ENCODE data around the gene BTBD6. TPM values are rescaled to one million over a fixed set of nuclear protein-coding genes. Genes with fewer than 3 reads are reported as not detected.

BTBD6 gene
- total RNA-seq, 1 donor from 2014 or later, result 36.3 TPM

- H3K27me3 Mint-ChIP-seq (ENCODE audit: unreplicated experiment), result peaks cover 21% of the 10 kb centered on the region
- peaks cover 10% of the 10 kb centered on the region for H3K9me3 Mint-ChIP-seq (ENCODE audit: unreplicated experiment)
- no peaks in the 10 kb centered on the region for H3K36me3 Mint-ChIP-seq (ENCODE audit: unreplicated experiment)
- no peak overlapping the region for H3K27ac Mint-ChIP-seq (ENCODE audit: unreplicated experiment)
- TF ChIP-seq CTCF (IDR thresholded peaks at IDR 0.05; ENCODE audit: partially characterized antibody, unreplicated experiment), result no peak
- no peaks in the 10 kb centered on the region for H3K4me1 Mint-ChIP-seq (ENCODE audit: low read depth, unreplicated experiment)
- H3K4me3 Mint-ChIP-seq (ENCODE audit: unreplicated experiment), result no peak overlapping the region
- DNase-seq, result peak; percentile 19
Measured at GRCh38 chr14:105201156-105201924, 47.0 kb upstream of the BTBD6 start.

GRCh38 chr14:105201925-105202513 is 46.3 kb upstream of the BTBD6 start:
- TF ChIP-seq CTCF (IDR thresholded peaks at IDR 0.05; ENCODE audit: partially characterized antibody, unreplicated experiment), result no peak
- Mint-ChIP-seq H3K36me3 (ENCODE audit: unreplicated experiment) (no peaks in the 10 kb centered on the region), H3K9me3 (ENCODE audit: unreplicated experiment) (peaks cover 10% of the 10 kb centered on the region), H3K27ac (ENCODE audit: unreplicated experiment) (no peak overlapping the region), H3K4me1 (ENCODE audit: low read depth, unreplicated experiment) (no peaks in the 10 kb centered on the region), H3K27me3 (ENCODE audit: unreplicated experiment) (peaks cover 21% of the 10 kb centered on the region), H3K4me3 (ENCODE audit: unreplicated experiment) (no peak overlapping the region)
- peak; percentile 19 for DNase-seq

- H3K36me3 Mint-ChIP-seq (ENCODE audit: unreplicated experiment), result no peaks in the 10 kb centered on the region
- peaks cover 20% of the 10 kb centered on the region for H3K27me3 Mint-ChIP-seq (ENCODE audit: unreplicated experiment)
- H3K4me3 Mint-ChIP-seq (ENCODE audit: unreplicated experiment), result no peak overlapping the region
- TF ChIP-seq CTCF (IDR thresholded peaks at IDR 0.05; ENCODE audit: partially characterized antibody, unreplicated experiment), result peak; percentile 99
- no peaks in the 10 kb centered on the region for H3K4me1 Mint-ChIP-seq (ENCODE audit: low read depth, unreplicated experiment)
- peak; percentile 89 for DNase-seq
- peaks cover 10% of the 10 kb centered on the region for H3K9me3 Mint-ChIP-seq (ENCODE audit: unreplicated experiment)
- H3K27ac Mint-ChIP-seq (ENCODE audit: unreplicated experiment), result no peak overlapping the region
Measured at GRCh38 chr14:105203057-105203531, 45.2 kb upstream of the BTBD6 start.

GRCh38 chr14:105203701-105204100 is 44.6 kb upstream of the BTBD6 start:
- Mint-ChIP-seq H3K9me3 (ENCODE audit: unreplicated experiment) (peaks cover 7% of the 10 kb centered on the region), H3K4me3 (ENCODE audit: unreplicated experiment) (no peak overlapping the region)

More at GRCh38 chr14:105203701-105204100, 44.6 kb upstream of the BTBD6 start:
- Mint-ChIP-seq H3K27me3 (ENCODE audit: unreplicated experiment) (peaks cover 21% of the 10 kb centered on the region), H3K4me1 (ENCODE audit: low read depth, unreplicated experiment) (no peaks in the 10 kb centered on the region), H3K27ac (ENCODE audit: unreplicated experiment) (no peak overlapping the region), H3K36me3 (ENCODE audit: unreplicated experiment) (no peaks in the 10 kb centered on the region)
- TF ChIP-seq CTCF (IDR thresholded peaks at IDR 0.05; ENCODE audit: partially characterized antibody, unreplicated experiment), result no peak
- DNase-seq, result no peak
